Stimulated activated naive CD4-positive, alpha-beta T cell treated with Interleukin-2 at 50 U/mL for 16 hours (primary cell): ENCODE data around the gene ANXA11.
"Not testable (repeated sequence)": the region's sequence is repeated elsewhere in the genome, so short reads cannot be mapped to it uniquely, and the experiment has no call there.

Source experiments
- DNase-seq: peaks from one replicate; lab custom pipeline; 2025; lab: John Stamatoyannopoulos, UW

ANXA11 gene

DNA sequence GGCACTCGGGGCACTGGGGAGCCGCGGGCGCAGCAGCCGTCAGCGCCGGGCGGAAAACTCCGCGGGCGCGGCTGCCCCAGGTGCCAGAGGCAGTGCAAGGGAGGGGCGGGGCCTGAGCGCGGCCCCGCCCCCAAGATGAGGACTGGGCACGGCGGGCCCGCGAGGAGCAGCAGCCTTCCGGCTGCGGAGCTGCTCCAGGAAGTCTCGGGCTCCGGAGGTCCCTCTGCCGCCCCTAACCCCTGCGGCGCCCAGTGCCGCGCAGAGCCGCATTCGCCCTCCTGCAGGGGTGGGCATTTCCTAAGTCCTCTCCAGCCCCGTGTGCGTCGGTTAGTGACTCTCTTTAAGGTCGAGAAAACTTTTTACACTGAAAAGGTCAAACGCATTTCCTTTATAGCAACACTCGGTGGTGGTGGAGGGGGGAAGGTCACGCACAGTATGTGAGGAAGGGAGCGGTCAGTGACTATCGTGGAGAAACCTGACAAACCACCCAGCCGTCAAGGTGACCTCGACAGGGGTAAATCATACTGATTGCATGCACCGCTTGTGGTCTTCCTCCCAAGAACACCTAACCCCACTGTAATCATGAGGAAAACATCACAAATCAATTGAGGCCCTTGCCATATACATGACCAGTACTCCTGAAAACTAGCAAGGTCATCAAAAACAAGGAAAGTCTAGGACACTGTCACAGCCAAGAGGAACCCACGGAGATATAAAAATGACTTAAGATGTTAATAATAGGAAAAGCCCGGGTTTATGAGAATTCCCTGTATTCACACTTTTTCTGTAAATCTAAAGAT, at the start of gene ANXA11:
Gene ANXA11 (minus strand): TSS at position 61 of the 800 bp plus-strand sequence. CDS start 32,676 bp downstream, outside the sequence.
- DNase-seq: peak; percentile 73

DNA sequence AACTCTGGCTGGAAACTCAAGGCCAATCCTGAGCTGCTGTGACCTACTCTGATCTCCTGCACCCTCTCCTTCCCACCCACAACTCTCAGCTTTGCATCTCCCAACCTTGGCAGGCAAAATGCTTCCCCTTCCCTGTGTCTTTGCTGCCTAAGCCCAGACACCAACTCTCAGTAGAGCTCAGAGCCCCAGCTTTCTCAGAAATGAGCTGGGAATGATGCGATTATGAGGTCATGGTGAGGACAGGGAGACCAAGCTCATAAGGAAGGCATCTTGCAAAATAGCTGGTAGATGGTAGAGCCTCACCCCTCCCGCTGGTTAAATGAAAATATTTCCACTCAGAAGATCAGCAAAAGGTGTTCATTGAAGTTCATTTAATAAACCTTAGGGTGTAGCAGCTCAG, 49.4 kb upstream of the ANXA11 start:
- DNase-seq: not testable (repeated sequence)

DNA sequence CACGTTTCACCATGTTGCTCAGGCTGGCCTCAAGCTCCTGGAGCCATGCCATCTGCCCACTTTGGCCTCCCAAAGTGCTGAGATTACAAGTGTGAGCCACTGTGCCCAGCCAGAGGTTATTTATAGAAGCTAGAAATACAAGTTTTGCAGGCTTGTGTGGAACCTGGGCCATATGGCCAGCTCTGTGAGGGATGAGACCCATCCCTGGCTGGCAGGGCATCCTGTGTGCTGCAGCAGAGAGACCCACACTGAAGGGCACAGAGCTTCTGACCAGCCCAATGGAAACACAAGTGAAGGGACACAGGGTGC, 48.6 kb upstream of the ANXA11 start:
- DNase-seq: not testable (repeated sequence)

DNA sequence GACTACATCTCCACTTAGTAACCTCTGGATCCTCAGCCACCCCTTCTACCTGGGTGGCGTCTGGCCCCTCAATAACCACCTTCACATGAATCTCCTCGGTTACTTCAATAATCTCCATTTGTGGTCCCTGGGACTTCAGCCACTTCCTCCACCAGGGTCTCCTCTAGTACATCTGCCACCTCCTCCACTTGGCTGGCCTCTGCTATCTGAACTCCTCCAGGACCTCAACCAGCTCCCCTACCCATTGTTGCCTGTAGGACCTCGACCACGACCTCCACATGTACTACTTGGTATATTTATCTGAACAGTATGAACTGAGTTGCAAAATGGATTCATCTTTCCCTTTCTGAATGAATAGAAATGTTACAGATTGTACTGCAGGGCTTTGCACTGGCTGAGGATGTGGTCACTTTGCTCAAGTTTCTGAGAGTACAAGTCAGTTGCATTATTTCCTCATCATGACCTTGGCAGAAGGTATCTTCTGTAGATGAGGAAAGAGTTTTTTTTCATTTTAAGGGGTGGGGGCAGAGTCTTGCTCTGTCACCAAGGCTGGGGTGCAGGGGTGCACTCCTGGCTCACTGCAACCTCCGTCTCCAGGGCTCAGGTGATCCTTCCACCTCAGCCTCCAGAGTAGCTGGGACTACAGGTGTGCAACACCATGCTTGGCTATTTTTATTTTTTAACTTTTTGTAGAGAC, 48.1 kb upstream of the ANXA11 start:
- DNase-seq: no peak

DNA sequence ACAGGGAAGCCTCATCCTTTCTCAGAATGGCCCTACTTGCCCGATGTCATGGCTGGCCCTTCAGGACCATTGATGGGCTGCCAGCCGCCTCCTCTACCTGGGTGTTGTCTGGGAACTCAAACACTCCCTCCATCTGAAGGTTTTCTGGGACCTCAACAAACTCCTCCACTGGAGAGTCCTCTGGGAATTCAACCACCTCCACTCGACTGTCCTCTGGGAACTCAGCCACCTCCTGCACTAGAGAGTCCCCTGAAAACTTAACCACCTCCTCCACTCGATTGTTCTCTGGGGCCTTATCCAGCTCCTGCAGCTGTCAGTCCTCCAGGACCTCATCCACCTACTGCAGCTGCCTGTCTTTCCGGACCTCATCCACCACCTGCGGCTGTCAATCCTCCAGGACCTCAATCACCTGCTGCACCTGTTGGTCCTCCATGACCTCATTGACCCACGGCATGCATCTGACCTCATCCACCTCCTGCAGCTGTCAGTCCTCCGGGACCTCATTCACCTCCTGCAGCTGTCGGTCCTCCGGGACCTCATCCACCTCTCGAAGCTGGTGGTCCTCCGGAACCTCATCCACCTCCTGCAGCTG, 47.1 kb upstream of the ANXA11 start:
- no peak for DNase-seq

DNA sequence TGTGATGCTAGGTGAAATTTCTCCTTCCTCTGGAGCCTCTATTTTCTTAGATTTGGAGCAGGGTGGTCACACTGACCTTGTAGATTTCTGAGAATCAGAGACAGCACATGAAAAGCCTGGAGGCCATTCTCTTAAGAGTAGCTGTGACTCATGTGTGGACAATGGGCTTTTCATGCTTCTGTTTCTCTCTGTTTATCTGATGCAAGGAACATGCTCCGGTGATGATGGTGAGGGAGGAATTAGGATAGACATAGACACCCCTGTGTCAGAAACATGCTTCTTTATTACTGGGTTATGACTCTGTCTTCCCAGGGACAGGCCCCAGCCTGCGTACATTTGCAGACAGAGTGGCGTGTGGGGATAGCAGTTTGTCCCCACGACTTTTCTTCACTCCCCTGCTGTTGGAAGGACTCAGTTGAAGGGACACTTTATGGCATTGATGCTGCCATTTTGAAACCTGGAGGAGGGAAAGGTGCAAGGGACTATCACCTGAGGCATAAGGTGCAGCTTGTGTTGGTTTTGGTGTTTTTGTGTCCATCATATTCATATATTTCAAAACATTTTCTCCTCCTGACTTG, 46.5 kb upstream of the ANXA11 start:
- not testable (repeated sequence) for DNase-seq

DNA sequence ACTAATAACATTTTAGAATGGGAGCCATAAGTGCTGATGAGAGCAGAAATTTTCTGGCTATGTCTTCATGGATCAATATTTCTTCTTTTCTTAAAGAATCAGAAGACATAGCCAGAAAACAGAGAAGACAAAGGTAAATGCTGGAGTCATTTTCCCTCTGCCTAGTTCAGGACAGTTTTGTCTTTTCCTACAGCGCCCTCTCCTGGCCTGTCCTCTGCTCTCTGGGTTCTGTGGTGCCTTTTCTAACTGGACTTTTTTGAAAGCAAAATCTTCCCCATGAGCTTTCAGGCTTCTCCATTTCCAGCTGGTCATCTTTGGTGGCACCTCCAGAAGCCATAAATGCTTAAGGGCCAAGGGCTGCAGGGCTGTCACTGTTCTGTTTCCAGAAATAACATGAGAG, 45.1 kb upstream of the ANXA11 start:
- not testable (repeated sequence) for DNase-seq

DNA sequence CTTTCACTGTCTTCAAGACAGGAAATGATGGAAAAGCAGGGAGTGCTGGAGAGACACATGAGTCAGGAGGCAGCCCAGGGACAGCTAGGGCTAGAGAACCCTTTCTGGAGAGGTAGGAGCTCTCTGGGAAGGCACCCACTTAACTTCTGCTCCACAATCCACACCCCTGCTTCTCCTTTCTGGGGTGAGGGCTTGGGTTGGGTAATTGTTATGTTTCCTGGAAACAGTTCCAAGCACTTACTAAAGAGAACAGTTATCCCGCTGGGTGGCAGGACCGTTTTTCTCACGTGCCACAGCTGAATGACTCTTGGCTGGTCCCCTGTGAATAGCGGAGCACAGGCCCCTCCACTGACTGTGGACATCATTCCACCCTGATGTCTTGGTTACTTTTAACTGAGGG, 44.6 kb upstream of the ANXA11 start:
- not testable (repeated sequence) for DNase-seq

DNA sequence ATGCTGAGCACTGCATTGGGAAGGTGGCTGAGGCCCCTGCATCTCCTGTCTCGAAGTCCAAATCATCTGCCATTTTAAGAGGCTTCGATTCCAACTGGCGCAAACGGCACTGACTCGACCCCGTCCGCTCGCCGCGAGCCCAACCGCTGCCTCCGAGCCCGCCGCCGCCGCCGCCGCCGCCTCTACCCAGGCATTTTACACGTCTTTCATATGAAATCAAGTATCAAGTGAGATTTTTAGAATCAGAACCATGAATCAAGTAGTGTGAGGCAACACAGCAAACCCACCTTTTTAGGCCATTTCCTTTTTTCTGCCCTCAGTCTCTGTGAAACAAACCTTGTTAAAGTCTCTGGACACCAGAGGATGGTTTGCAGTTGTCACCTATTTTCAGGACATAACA, 42.3 kb upstream of the ANXA11 start:
- DNase-seq: not testable (repeated sequence)

DNA sequence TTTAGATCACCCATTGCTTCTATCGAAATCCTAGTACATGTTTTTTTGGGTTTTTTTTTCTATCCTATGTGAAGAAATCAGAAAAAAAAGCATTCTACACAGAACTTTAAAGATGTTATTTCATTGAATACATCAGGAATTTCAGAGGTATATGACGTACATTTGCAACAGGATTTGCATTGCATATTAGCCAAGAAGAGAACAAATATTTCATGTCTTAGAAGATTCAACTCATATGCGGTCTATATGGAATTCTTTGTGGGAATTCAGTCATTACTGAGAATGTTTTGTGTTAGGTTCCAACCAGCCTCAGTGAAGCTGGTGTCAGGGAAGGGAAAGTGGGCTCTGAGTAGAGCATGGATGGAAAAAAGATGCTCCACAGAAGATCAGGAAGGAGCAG, 39.0 kb upstream of the ANXA11 start:
- not testable (repeated sequence) for DNase-seq

DNA sequence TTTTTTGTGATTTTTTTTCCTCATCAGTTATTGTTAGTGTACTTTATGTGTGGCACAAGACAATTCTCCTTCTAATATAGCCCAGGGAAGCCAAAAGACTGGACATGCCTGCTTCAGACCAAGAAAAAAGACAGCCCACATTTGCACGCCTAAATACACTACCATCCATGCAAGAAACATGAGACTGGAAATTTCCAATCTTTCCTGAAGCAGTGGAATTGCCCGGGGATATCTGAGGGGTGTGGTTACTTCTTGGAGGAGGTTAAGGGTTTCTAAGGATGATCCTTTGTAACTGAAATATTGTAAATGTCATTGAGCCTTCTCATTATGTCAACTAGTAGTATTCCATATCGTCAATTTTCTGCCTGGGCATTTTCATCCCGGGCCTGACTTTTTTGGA, 37.0 kb upstream of the ANXA11 start:
- not testable (repeated sequence) for DNase-seq

DNA sequence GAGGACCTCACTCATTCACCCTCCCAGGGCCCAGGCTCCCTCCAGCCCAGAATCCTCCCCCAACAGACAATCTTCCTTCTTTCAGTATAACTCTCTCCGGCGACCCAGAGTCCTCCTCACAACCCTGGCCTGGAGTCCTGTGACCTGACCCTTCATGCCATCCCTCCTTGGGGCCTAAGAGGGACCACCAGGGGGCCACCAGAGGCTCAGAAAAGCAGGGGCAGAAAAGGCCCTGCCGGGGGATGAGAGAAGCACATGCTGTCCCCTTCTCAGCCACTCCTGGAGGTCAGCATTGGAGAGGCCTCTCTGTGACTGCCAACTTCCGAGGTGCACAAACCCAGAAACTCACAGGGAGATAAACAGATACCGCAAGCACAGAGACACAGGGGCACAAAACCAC, 31.1 kb upstream of the ANXA11 start:
- not testable (repeated sequence) for DNase-seq

DNA sequence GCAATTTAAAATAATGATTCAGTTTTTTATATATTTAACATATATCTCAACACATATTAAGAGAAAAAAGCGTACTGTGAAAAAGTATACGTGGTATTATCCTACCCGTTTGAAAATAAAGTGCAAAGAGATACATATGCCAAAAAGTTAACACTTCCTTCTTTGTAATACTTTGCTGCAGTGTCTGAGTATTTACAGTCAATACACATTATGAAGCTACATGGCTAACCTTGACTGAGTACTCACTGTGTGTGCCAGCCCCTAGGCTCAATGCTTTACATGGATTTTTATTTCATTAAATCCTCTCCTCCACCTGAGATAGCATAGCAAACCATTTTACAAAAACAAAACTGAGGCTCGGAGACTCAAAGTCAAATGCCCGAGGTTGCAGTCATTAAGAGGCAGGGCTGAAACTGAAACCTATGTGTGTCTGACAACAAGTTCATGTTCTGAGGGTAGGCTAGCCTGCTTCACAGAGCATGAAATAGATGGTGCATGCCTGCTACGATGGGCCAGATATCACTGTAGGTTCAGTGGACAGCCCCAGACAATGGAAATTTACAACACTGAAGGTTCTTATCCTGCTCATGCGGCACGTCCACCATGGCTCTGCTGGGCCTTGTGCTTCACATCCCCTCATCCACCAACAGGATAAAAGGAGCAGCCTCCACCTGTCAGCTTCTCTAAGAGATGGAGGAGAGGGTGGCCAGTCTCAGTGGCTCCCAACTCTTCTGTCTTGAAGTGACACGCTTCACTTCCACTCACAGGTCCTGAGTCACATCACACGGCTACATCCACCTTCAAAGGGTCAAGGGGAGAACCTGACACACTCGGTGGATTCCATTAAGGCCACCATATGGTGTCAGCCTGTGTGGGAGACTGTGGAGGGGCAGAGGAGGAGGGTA, 29.2 kb upstream of the ANXA11 start:
- not testable (repeated sequence) for DNase-seq

DNA sequence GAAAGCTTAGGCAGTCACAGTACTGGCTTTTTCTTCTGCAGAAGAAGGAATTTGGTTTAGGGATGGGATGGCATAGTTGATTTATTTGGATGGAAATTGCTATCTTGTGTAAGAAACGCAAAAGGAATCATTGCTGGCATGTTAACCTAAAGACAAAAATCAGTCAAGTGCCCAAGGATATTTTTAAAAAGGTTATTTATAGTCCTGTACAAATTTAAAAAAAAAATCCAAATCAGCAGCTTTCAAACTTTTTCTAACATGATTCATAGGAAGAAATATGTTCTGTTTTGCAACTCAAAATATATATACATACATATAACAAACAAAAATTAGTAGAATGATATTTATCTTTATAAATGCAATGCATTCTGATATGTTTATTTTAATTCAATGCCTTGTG, 28.5 kb upstream of the ANXA11 start:
- not testable (repeated sequence) for DNase-seq

DNA sequence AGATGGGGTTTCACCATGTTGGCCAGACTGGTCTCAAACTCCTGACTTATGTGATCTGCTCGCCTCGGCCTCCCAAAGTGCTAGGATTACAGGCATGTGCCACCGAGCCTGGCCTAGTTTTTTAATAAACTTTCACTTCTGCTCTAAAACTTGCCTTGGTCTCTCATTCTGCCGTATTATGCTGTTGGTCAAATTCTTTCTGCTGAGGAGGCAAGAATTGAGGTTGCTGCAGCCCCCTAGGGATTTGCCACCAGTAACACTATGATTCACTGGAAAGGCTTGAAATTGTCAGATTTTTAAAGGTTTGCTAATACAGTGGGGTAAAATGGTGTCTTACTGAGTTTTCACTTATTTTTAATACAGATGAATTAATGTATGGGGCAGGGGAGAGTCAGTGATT, 21.4 kb upstream of the ANXA11 start:
- not testable (repeated sequence) for DNase-seq

DNA sequence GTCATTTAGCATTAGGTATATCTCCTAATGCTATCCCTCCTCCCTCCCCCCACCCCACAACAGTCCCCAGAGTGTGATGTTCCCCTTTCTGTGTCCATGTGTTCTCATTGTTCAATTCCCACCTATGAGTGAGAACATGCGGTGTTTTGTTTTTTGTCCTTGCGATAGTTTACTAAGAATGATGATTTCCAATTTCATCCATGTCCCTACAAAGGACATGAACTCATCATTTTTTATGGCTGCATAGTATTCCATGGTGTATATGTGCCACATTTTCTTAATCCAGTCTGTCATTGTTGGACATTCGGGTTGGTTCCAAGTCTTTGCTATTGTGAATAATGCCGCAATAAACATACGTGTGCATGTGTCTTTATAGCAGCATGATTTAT, 17.7 kb upstream of the ANXA11 start:
- not testable (repeated sequence) for DNase-seq

DNA sequence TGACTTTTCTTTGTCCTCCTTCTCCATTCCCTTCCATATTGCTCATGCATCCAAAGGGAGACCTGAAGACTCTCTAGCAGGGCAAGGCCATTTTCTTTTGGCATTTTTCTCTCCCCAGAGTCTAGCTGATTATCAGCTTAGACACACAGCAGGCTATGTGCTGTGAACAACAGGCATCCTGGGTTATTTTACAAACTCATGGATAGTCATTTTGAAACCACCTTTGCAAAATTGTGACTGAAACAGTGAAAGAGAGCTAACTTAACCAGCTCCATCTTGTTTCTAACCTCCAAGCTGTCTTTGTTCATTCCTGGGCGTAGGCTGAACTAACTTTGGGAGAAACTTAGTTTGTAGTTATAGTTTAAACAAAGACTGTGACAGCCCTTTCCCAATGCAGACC, 13.5 kb upstream of the ANXA11 start:
- DNase-seq: not testable (repeated sequence)

DNA sequence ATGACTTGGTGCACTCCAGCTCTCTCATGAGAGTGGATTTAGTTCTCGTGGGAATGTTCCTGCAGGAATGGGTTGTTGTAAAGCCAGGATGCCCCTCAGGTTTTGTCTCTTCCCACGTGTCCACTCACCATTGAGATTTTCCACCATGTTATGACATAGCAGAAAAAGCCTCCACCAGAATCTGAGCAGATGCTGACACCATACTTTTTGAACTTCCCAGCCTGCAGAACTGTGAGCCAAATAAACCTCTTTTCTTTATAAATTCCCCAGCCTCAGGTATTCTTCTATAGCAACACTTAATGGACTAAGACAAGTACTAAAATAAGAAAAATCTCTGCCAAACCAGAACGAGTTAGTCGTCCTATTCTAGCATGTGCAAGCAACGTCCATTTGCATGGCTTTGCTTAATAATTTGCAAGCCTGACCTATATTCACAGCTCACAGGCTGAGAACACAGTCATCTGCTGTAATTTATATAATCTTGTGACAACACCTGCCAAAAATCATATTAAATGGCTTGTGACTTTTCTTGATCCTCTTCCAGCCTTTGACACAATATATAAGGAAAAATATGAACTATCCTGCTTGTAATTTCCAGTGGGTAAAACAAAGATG, 9.1 kb upstream of the ANXA11 start:
- DNase-seq: not testable (repeated sequence)

DNA sequence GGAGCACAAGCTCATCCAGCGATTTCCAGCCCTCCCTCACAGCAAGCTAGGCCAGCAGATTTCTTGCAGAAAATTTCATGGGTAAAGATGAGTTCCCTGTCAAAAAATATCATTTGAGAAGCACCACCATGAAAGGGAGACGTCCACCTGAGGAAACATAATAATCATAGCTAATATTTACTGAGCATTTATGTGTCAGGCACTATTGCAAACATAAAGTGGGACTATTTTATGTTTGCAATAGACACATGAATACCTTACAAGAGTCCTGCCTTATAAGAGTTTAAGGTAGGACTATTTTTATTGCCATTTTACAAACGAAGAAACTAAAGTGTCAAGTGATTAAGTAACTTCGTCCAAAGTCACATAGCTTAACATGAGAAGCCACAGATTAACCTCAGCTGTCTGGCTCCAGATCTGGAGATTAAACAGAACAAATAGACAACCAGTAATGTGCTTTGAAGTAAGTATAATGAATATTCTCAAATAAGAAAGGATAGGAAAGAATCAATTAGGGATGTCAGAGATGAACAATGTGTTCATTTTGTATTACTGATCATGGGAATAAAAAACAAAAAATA, 7.3 kb upstream of the ANXA11 start:
- not testable (repeated sequence) for DNase-seq

DNA sequence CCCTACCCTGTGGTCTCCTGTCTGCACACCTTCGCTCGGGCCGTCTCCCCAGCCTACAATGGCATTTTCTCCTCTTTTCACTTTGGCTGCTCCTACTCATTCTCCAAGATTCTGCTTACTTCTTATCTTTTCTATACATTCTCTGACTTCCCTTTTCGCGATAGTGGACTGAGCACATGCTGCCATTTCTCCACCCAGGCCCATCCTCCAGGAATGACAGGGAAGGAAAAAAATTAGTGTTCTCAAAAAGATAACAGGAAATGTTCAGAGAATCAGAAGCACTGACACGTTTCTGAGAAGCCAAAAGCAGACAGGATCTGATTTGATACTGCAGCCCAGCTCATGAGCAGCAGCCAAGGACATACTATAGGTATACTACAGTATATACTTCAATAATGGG, 6.4 kb upstream of the ANXA11 start:
- no peak for DNase-seq

DNA sequence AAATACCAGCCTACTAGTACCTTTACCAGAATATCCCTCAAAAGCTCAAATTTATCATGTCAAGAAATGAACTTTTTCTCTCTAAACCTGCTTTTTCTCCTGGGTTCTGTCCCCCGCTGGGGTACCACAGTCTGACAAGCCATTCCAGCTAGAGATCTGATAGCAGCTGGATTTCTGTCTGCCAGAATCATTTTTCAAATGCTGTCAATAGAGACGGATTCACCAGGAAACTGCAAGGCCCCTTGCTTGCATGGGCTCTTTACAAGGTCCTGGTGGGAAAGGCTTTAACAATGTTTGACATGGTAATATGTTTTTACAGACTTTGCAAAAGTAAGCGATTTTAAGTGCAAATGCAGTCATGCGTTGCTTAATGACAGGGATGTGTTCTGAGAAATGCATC, 4.9 kb upstream of the ANXA11 start:
- no peak for DNase-seq
